MCF 10A (cell line): ENCODE results near the gene GMDS. TPM values are rescaled to one million over a fixed set of nuclear protein-coding genes. Genes with fewer than 3 reads are reported as not detected.

Source experiments
- BruUV-seq: library from RNA; stranded (reverse); fragments of 400-500 nt; replicated peaks from 2 replicates; lab custom pipeline; 2021; lab: Mats Ljungman, UMichigan
- CTCF ChIA-PET: fragments of 300-600 bp; sonication (Branson Sonifier 250); formaldehyde crosslinking; extraction: SDS; loops from one replicate; lab custom pipeline; 2021; ENCODE audit warnings: antibody characterized with exemption, inconsistent platforms; lab: Yijun Ruan, JAX
- POLR2A ChIA-PET: fragments of 300-600, 350-650 bp; sonication (Branson Sonifier 250); formaldehyde crosslinking; extraction: SDS; loops from one replicate; lab custom pipeline; 2020; ENCODE audit warnings: antibody characterized with exemption, inconsistent platforms; lab: Yijun Ruan, JAX
- DNase-seq: peaks from one replicate; pipeline ENCODE4 v3.0.0-alpha.2; 2018; ENCODE audit not compliant: unreplicated experiment
- H3K27ac Mint-ChIP-seq: one replicate; pipeline ENCODE4 v1.8.0; 2022; ENCODE audit warnings: mild to moderate bottlenecking, low read depth, mixed read lengths; ENCODE audit not compliant: unreplicated experiment
- H3K27me3 Mint-ChIP-seq: one replicate; pipeline ENCODE4 v1.8.0; 2022; ENCODE audit warnings: mixed read lengths; ENCODE audit not compliant: insufficient read depth, unreplicated experiment
- H3K36me3 Mint-ChIP-seq: one replicate; pipeline ENCODE4 v1.8.0; 2022; ENCODE audit warnings: mild to moderate bottlenecking, moderate library complexity, mixed read lengths; ENCODE audit not compliant: insufficient read depth, unreplicated experiment
- H3K4me1 Mint-ChIP-seq: one replicate; pipeline ENCODE4 v1.8.0; 2022; ENCODE audit warnings: mixed read lengths; ENCODE audit not compliant: insufficient read depth, unreplicated experiment
- H3K4me3 Mint-ChIP-seq: one replicate; pipeline ENCODE4 v1.8.0; 2022; ENCODE audit warnings: mild to moderate bottlenecking, moderate library complexity, mixed read lengths; ENCODE audit not compliant: unreplicated experiment
- H3K9me3 Mint-ChIP-seq: one replicate; pipeline ENCODE4 v1.8.0; 2022; ENCODE audit warnings: mixed read lengths; ENCODE audit not compliant: unreplicated experiment
- CTCF ChIP-seq: fragments of 200-600 bp; IDR thresholded peaks from one replicate; pipeline ENCODE4 v1.8.0; 2022; ENCODE audit warnings: antibody characterized with exemption, mild to moderate bottlenecking; ENCODE audit not compliant: unreplicated experiment
- intact Hi-C: fragments of 100-400 bp; cut with micrococcal nuclease; formaldehyde crosslinking; loops from 2 replicates; pipeline ENCODE4 v1.14.1; 2022
- total RNA-seq: library from RNA; stranded (reverse); gene quantifications from 2 replicates; pipeline ENCODE4 v1.2.3, GENCODE V29; 2022

The GMDS gene
- total RNA-seq, 1 experiment from 2014 or later: 24.9 TPM

DNA sequence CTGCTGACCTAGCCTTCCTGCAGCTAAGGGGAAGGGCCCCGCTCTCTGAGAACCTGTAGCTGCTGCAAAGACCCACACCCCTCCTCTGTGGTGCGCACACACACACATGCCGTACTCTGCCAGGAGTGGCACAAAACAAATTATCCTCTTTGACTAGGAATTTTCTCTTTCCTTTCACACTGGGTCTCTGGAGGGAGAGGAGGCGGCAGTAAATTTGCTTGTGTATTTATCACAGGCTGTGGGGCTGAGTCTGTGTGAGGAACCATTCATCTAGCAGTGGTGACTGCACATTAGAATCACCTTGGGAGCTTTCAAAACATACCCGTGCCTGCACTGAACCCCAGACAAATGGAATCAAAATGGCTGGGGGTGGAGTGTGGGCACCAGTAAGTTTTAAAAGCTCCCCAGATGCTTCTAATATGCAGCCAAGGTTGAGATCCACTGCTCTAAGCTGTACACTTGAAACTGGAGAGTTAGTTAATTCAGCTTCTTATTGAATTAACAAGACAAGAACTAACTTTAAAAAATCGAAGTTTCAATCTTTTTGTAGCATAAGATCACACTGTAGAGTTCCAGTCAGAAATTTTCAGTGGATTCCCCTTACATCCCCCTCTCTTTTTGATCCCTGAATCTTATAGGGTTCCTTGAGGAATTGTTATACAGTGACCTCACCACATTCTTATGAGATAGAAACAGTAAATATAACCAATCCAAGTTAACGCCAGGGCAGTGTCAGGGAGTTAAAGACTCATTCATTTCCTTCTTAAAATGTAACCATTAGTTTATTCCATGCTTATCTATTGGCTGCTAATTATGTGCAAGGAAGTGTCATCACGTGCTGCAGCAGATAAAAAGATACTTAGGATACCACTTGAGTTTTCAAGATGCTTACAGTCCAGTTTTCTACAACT, 29.8 kb upstream of the GMDS start:
- CTCF ChIA-PET: no interaction called here
- Mint-ChIP-seq H3K4me1 (no peaks in the 10 kb centered on the region), H3K27me3 (no peaks in the 10 kb centered on the region), H3K9me3 (no peaks in the 10 kb centered on the region), H3K4me3 (no peak overlapping the region), H3K36me3 (peaks cover 28% of the 10 kb centered on the region), H3K27ac (no peak overlapping the region)
- POLR2A ChIA-PET: no interaction called here
- DNase-seq: no peak
- intact Hi-C loops: no loop called here
- TF ChIP-seq CTCF: no peak
- no TSS peak for BruUV-seq

DNA sequence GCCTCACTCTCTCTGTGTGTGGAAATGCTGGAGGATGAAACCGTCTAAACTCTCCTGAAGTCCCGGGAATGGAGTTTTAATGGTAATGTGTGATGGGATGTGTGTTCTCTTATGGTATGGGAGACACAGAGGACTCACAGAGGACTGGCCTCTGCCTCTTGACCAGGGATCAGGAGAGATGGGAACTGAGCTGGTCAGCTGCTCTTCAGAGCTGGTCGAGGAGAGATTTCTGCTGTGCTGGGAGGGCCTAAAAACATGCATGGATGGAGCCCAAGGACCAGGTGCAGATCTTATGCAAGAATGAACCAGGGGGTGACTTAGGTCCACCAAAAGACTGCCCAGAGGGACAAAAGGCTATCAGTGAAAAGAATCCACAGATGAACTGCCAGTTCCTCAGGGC, 27.3 kb upstream of the GMDS start:
- Mint-ChIP-seq H3K36me3 (peaks cover 22% of the 10 kb centered on the region), H3K4me3 (no peak overlapping the region), H3K9me3 (no peaks in the 10 kb centered on the region), H3K27ac (no peak overlapping the region), H3K4me1 (no peaks in the 10 kb centered on the region), H3K27me3 (no peaks in the 10 kb centered on the region)
- BruUV-seq: no TSS peak
- CTCF ChIA-PET: interaction anchor here (0.7 kb wide), 1 partner anchor 105 kb away, joined by 3 read pairs; no protein-coding TSS in a partner anchor
- no peak for TF ChIP-seq CTCF
- DNase-seq: no peak
- POLR2A ChIA-PET: interaction anchor here (0.7 kb wide), 1 partner anchor 439 kb away, joined by 3 read pairs; no protein-coding TSS in a partner anchor
- intact Hi-C loops: no loop called here

- Mint-ChIP-seq H3K27ac (no peak overlapping the region), H3K9me3 (no peaks in the 10 kb centered on the region), H3K36me3 (peaks cover 16% of the 10 kb centered on the region), H3K4me1 (peaks cover 3% of the 10 kb centered on the region), H3K27me3 (no peaks in the 10 kb centered on the region), H3K4me3 (no peak overlapping the region)
- ChIA-PET CTCF (no interaction called here), POLR2A (interaction anchor here (1.1 to 1.4 kb wide), 2 partner anchors 9 to 24 kb away, joined by 3 to 5 read pairs; no protein-coding TSS in a partner anchor)
- intact Hi-C loops: no loop called here
- DNase-seq: no peak
- BruUV-seq: no TSS peak
- TF ChIP-seq CTCF: no peak
These were observed 24.6 kb upstream of the GMDS start for GRCh38 chr6:2270054-2270453.

GRCh38 chr6:2266841-2267240, 21.4 kb upstream of the GMDS start:
- Mint-ChIP-seq H3K27me3 (no peaks in the 10 kb centered on the region), H3K27ac (no peak overlapping the region), H3K4me3 (no peak overlapping the region), H3K36me3 (peaks cover 4% of the 10 kb centered on the region), H3K9me3 (no peaks in the 10 kb centered on the region), H3K4me1 (peaks cover 11% of the 10 kb centered on the region)
- POLR2A ChIA-PET: interaction anchor here (0.9 kb wide), 1 partner anchor 15 kb away, joined by 4 read pairs; no protein-coding TSS in a partner anchor
- no peak for TF ChIP-seq CTCF
- no peak for DNase-seq
- CTCF ChIA-PET: interaction anchor here (0.6 kb wide), 1 partner anchor 28 kb away, joined by 4 read pairs; no protein-coding TSS in a partner anchor
- intact Hi-C loops: no loop called here
- no TSS peak for BruUV-seq
